GM12875 (cell line): ENCODE measurements around the gene KDM3B.
"Not testable (repeated sequence)": the region's sequence is repeated elsewhere in the genome, so short reads cannot be mapped to it uniquely, and the experiment has no call there.

Source experiments
- H3K4me3 ChIP-seq: one replicate; pipeline ENCODE4 v1.5.1; 2011; ENCODE audit warnings: low read depth, low read length, control low read depth
- TF ChIP-seq, protein P1 (sequence below): IDR thresholded peaks from 2 replicates; pipeline ENCODE4 v1.5.1; 2011; ENCODE audit warnings: low read depth, mild to moderate bottlenecking, control low read depth, inconsistent platforms, low read length, moderate library complexity, borderline replicate concordance; ENCODE audit not compliant: insufficient read depth

The KDM3B gene

DNA sequence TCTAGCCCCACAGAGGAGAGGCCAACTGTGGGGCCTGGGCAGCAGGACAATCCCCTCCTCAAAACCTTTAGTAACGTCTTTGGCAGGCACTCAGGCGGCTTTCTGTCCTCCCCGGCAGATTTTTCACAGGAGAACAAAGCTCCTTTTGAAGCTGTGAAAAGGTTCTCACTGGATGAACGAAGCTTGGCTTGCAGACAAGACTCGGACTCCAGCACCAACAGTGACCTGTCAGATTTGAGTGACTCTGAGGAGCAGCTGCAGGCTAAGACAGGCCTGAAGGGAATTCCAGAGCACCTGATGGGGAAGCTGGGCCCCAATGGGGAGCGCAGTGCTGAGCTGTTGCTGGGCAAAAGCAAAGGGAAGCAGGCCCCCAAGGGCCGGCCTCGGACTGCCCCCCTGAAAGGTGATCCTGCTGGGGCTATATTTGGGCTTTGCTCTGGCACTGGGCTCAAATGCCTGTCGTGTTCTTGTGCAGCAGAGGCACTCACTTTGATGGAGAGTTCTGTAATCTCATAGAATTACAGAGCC is 39.4 kb downstream of the KDM3B start:
- TF ChIP-seq, protein P1, sequence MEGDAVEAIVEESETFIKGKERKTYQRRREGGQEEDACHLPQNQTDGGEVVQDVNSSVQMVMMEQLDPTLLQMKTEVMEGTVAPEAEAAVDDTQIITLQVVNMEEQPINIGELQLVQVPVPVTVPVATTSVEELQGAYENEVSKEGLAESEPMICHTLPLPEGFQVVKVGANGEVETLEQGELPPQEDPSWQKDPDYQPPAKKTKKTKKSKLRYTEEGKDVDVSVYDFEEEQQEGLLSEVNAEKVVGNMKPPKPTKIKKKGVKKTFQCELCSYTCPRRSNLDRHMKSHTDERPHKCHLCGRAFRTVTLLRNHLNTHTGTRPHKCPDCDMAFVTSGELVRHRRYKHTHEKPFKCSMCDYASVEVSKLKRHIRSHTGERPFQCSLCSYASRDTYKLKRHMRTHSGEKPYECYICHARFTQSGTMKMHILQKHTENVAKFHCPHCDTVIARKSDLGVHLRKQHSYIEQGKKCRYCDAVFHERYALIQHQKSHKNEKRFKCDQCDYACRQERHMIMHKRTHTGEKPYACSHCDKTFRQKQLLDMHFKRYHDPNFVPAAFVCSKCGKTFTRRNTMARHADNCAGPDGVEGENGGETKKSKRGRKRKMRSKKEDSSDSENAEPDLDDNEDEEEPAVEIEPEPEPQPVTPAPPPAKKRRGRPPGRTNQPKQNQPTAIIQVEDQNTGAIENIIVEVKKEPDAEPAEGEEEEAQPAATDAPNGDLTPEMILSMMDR, result no peak
- no peak overlapping the region for H3K4me3 ChIP-seq

DNA sequence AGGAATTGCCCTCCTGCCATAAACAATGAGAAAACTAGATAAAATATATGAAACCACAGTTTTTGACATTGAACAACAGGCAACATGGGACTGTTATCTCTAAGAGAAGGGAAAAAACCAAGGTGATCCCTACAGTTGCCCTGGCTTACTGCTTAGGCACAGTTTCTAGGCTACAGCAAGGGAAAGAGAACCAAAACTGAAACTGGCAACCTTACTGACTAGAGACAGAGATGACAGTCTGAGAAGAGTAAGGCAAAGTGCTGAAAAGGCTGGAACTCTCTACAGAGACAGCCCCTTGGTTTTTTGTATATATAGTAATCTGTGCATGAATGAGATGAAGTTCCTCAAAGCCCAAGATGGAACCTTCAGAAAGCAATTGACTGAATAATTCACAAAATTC is 50.2 kb downstream of the KDM3B start:
- TF ChIP-seq, protein P1, result no peak
- no peak overlapping the region for H3K4me3 ChIP-seq

DNA sequence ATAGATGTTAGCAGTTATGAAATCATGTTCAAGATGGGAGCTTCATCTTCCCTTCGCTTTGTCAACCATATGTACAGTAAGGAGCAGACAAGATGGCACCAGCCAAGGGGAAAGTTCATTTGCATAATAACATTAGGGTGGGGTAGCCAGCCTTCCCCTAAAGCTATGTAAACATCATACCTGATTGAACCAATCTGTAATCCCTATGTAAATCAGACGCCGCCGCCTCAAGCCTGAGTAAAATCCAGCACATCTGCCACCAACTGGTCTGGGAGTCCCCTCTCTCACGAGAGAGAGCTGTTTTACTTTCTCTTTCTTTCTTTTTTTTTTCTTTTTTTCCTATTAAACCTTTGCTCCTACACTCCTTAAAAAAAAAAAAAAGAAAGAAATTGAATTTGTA is 55.5 kb downstream of the KDM3B start:
- H3K4me3 ChIP-seq, result no peak overlapping the region
- TF ChIP-seq, protein P1, result no peak

- TF ChIP-seq, protein P1, result peak; percentile 39; the same call in 1 of the 2 replicates
- H3K4me3 ChIP-seq, result not testable (repeated sequence)
Observed at GRCh38 chr5:138410996-138411640, 58.6 kb downstream of the KDM3B start.

- no peak overlapping the region for H3K4me3 ChIP-seq
- TF ChIP-seq, protein P1, result no peak
Observed at GRCh38 chr5:138418444-138418843, 66.0 kb downstream of the KDM3B start.

GRCh38 chr5:138425079-138425478 is 72.6 kb downstream of the KDM3B start:
- no peak overlapping the region for H3K4me3 ChIP-seq
- TF ChIP-seq, protein P1, result no peak

GRCh38 chr5:138435943-138436342 is 83.5 kb downstream of the KDM3B start:
- H3K4me3 ChIP-seq, result no peak overlapping the region
- TF ChIP-seq, protein P1, result no peak
